Hepatocyte (in vitro differentiated cells): ENCODE measurements around the gene SSH3. TPM values are rescaled to one million over a fixed set of nuclear protein-coding genes. Genes with fewer than 3 reads are reported as not detected.

ENCODE experiments used
- DNase-seq: peaks from one replicate; pipeline ENCODE4 v3.0.0-alpha.2; 2016; ENCODE audit warnings: low spot score
- H2AFZ ChIP-seq: fragments of 200-600 bp; sonication (generic); 2 replicates; pipeline ENCODE4 v1.6.0; 2016; ENCODE audit warnings: antibody characterized with exemption, mild to moderate bottlenecking
- H3K27ac ChIP-seq: fragments of 200-600 bp; sonication (generic); 2 replicates; pipeline ENCODE4 v1.5.1; 2016; ENCODE audit warnings: mild to moderate bottlenecking
- H3K27me3 ChIP-seq: fragments of 200-600 bp; sonication (generic); 2 replicates; pipeline ENCODE4 v1.6.1; 2016
- H3K36me3 ChIP-seq: fragments of 200-600 bp; sonication (generic); replicated peaks from 2 replicates; pipeline ENCODE4 v1.5.1; 2016; ENCODE audit warnings: low read depth; ENCODE audit not compliant: insufficient read depth
- H3K4me1 ChIP-seq: fragments of 200-600 bp; sonication (generic); 2 replicates; pipeline ENCODE4 v1.5.1; 2016; ENCODE audit warnings: mild to moderate bottlenecking, moderate library complexity; ENCODE audit not compliant: insufficient read depth
- H3K4me2 ChIP-seq: fragments of 200-600 bp; sonication (generic); 2 replicates; pipeline ENCODE4 v1.6.0; 2016
- H3K4me3 ChIP-seq: fragments of 200-600 bp; sonication (generic); 2 replicates; pipeline ENCODE4 v1.5.1; 2016; ENCODE audit warnings: mild to moderate bottlenecking
- H3K79me2 ChIP-seq: fragments of 200-600 bp; sonication (generic); 2 replicates; pipeline ENCODE4 v1.6.0; 2017; ENCODE audit warnings: mild to moderate bottlenecking
- H3K9me2 ChIP-seq: fragments of 200-600 bp; sonication (generic); replicated peaks from 2 replicates; pipeline ENCODE4 v1.6.0; 2017; ENCODE audit warnings: mild to moderate bottlenecking; ENCODE audit not compliant: insufficient read depth
- H3K9me3 ChIP-seq: fragments of 200-600 bp; sonication (generic); 2 replicates; pipeline ENCODE4 v1.5.1; 2016; ENCODE audit warnings: low read depth, mild to moderate bottlenecking
- H4K20me1 ChIP-seq: fragments of 200-600 bp; sonication (generic); 2 replicates; pipeline ENCODE4 v1.6.0; 2016; ENCODE audit warnings: mild to moderate bottlenecking; ENCODE audit not compliant: insufficient read depth, poor library complexity, severe bottlenecking
- CTCF ChIP-seq: fragments of 200-600 bp; sonication (generic); IDR thresholded peaks from 2 replicates; pipeline ENCODE4 v1.5.1; 2016; ENCODE audit warnings: antibody characterized with exemption, mild to moderate bottlenecking; ENCODE audit not compliant: poor library complexity
- EZH2 ChIP-seq: fragments of 200-600 bp; sonication (generic); IDR thresholded peaks from 2 replicates; pipeline ENCODE4 v1.6.1; 2016; ENCODE audit warnings: antibody characterized with exemption, mild to moderate bottlenecking, borderline replicate concordance
- EZH2phosphoT487 ChIP-seq: fragments of 200-600 bp; sonication (generic); IDR thresholded peaks from one replicate; pipeline ENCODE4 v1.6.1; 2018; ENCODE audit warnings: antibody characterized with exemption, mild to moderate bottlenecking, low read depth, moderate library complexity; ENCODE audit not compliant: unreplicated experiment, severe bottlenecking
- WGBS: methylation state at CpG from one replicate; pipeline ENCODE4 v1.1.6; 2016; ENCODE audit warnings: low lambda C conversion rate; ENCODE audit errors: missing lambda C conversion rate; 5-methylcytosine and 5-hydroxymethylcytosine counted together
- polyA plus RNA-seq: library from polyadenylated mRNA; unstranded; fragments of >200 nt; fragmentation: Nextera tagmentation; extraction: Ambion mirVana; gene quantifications from 2 replicates; pipeline ENCODE4 v1.2.1, GENCODE V29; 2016
- total RNA-seq: library from RNA; depleted of rRNA; stranded (reverse); fragments of >200 nt; gene quantifications from 2 replicates; pipeline ENCODE4 v1.2.3, GENCODE V29; 2014

The SSH3 gene
- total and polyA plus RNA-seq, 2 experiments from 2014 or later, result 29.7 to 49.5 TPM

- Histone ChIP-seq H2AFZ (peak within 1 kb of the TSS; percentile 25), H3K27ac (peak within 1 kb of the TSS; percentile 99), H3K4me1 (peaks cover 52% of the 10 kb centered on the region), H3K36me3 (no peaks in the 10 kb centered on the region), H3K4me3 (peak within 1 kb of the TSS; percentile 50), H3K4me2 (peak within 1 kb of the TSS; percentile 92), H4K20me1 (no peaks in the 10 kb centered on the region), H3K79me2 (peaks cover 20% of the 10 kb centered on the region), H3K27me3 (no peaks in the 10 kb centered on the region), H3K9me2 (no peaks in the 10 kb centered on the region), H3K9me3 (no peaks in the 10 kb centered on the region)
- DNase-seq, result peak; percentile 99
- TF ChIP-seq EZH2phosphoT487 (no peak), CTCF (no peak), EZH2 (no peak)
- under 1% methylated on average over 22 of the region's 37 CpGs for WGBS
Observed at GRCh38 chr11:67353317-67354074, 50.2 kb downstream of the SSH3 start, which contains the start of gene POLD4. TSS of gene POLD4 (minus strand) at chr11:67353546. CDS start at chr11:67353399, 147 bp downstream.

- TF ChIP-seq EZH2phosphoT487 (no peak), EZH2 (no peak), CTCF (no peak)
- Histone ChIP-seq H3K4me3 (no peak overlapping the region), H3K9me2 (no peaks in the 10 kb centered on the region), H3K9me3 (no peaks in the 10 kb centered on the region), H3K27me3 (no peaks in the 10 kb centered on the region), H4K20me1 (no peaks in the 10 kb centered on the region), H3K4me1 (peaks cover 52% of the 10 kb centered on the region), H3K36me3 (no peaks in the 10 kb centered on the region), H2AFZ (no peak overlapping the region), H3K27ac (peak overlapping the region; percentile 99), H3K4me2 (peak overlapping the region; percentile 92), H3K79me2 (peaks cover 20% of the 10 kb centered on the region)
- WGBS, result 34% methylated on average over 8 of the region's 8 CpGs
- peak; percentile 93 for DNase-seq
Observed at GRCh38 chr11:67354075-67355022, 51.0 kb downstream of the SSH3 start.

- WGBS, result 71% methylated on average over 11 of the region's 11 CpGs
- H3K4me1 ChIP-seq, result peaks cover 52% of the 10 kb centered on the region
- H3K27me3 ChIP-seq, result no peaks in the 10 kb centered on the region
- no peaks in the 10 kb centered on the region for H3K36me3 ChIP-seq
- DNase-seq, result no peak
- TF ChIP-seq EZH2, result no peak
- no peak for TF ChIP-seq CTCF
- TF ChIP-seq EZH2phosphoT487, result no peak
- no peak overlapping the region for H3K4me3 ChIP-seq
- no peak overlapping the region for H2AFZ ChIP-seq
- no peaks in the 10 kb centered on the region for H4K20me1 ChIP-seq
- H3K27ac ChIP-seq, result peak overlapping the region; percentile 99
- peak overlapping the region; percentile 50 for H3K4me2 ChIP-seq
- no peaks in the 10 kb centered on the region for H3K9me3 ChIP-seq
- peaks cover 20% of the 10 kb centered on the region for H3K79me2 ChIP-seq
- no peaks in the 10 kb centered on the region for H3K9me2 ChIP-seq
Observed at GRCh38 chr11:67355023-67355793, 51.9 kb downstream of the SSH3 start.
